HepG2 (cell line): Measurements from ENCODE around the gene ENTREP3. TPM values are rescaled to one million over a fixed set of nuclear protein-coding genes. Genes with fewer than 3 reads are reported as not detected.
A peak's percentile ranks its signal among the peaks of the same experiment; 100 is the strongest.

ENCODE experiments used
- ATAC-seq: fragments of 200-7000 bp; cut with Tn5 transposase; 3 replicates; pipeline ENCODE4 v1.9.1; 2020; ENCODE audit warnings: mild to moderate bottlenecking, moderate library complexity
- BruUV-seq: library from RNA; stranded (reverse); fragments of 400-500 nt; replicated peaks from 2 replicates; lab custom pipeline; 2021; lab: Mats Ljungman, UMichigan
- CTCF ChIA-PET: fragments of 300-600 bp; formaldehyde crosslinking; extraction: SDS; loops from one replicate; lab custom pipeline; 2021; ENCODE audit warnings: low total read pairs, inconsistent platforms, low intra/inter-chr PET ratio; lab: Yijun Ruan, JAX
- POLR2A ChIA-PET: fragments of 350-600 bp; sonication (Branson Sonifier 250); formaldehyde crosslinking; loops from one replicate; lab custom pipeline; 2020; ENCODE audit warnings: antibody characterized with exemption, inconsistent platforms; lab: Yijun Ruan, JAX
- DNase-seq: peaks from one replicate; pipeline ENCODE4 v3.0.0-alpha.2; 2015; ENCODE audit warnings: low spot score
- FAIRE-seq: peaks from 3 replicates; lab custom pipeline; 2011; peaks lifted over from hg19 to GRCh38; lab: Jason Lieb, UNC
- H2AFZ ChIP-seq: one replicate; pipeline ENCODE4 v1.6.1; 2011; ENCODE audit warnings: low read length, inconsistent platforms
- H3K27ac ChIP-seq: fragments of 300-600 bp; 3 replicates; pipeline ENCODE4 v1.8.0; 2011; ENCODE audit warnings: mixed run types, mild to moderate bottlenecking, mixed read lengths, low read length, inconsistent platforms; ENCODE audit not compliant: insufficient read depth; ENCODE audit errors: extremely low read length
- H3K27me3 ChIP-seq, 2 experiments: fragments of 200-600 bp in 1 of 2; 2 replicates in 1 of 2; 3 replicates in 1 of 2; pipeline versions ENCODE4 v1.6.0 to v1.8.0; 2011; ENCODE audit warnings: low read length in 2 of 2, mild to moderate bottlenecking in 2 of 2, moderate library complexity in 2 of 2, inconsistent platforms in 1 of 2; ENCODE audit not compliant: insufficient read depth in 2 of 2, control insufficient read depth in 1 of 2
- H3K36me3 ChIP-seq, 2 experiments: fragments of 200-600 bp in 1 of 2; replicated peaks in 1 of 2; 2 replicates in 1 of 2; 3 replicates in 1 of 2; pipeline versions ENCODE4 v1.5.1 to v1.8.0; 2011; ENCODE audit warnings: low read length in 2 of 2, inconsistent platforms in 1 of 2; ENCODE audit not compliant: insufficient read depth in 2 of 2, control insufficient read depth in 1 of 2
- H3K4me1 ChIP-seq: 2 replicates; pipeline ENCODE4 v1.5.1; 2012; ENCODE audit warnings: low read length, inconsistent platforms; ENCODE audit not compliant: insufficient read depth
- H3K4me2 ChIP-seq: 2 replicates; pipeline ENCODE4 v1.6.0; 2011; ENCODE audit warnings: low read depth, low read length, inconsistent platforms
- H3K4me3 ChIP-seq, 3 experiments: fragments of 200-600 bp in 1 of 3; sonication (generic), shearing (Covaris generic) in 1 of 3; replicated peaks in 1 of 3; 2 replicates each; pipeline ENCODE4 v1.5.1; 2011 to 2016; ENCODE audit warnings: low read length in 3 of 3, inconsistent platforms in 2 of 3, low read depth in 2 of 3, mild to moderate bottlenecking in 2 of 3, control low read depth in 1 of 3, mixed read lengths in 1 of 3; ENCODE audit not compliant: insufficient read depth in 1 of 3
- H3K79me2 ChIP-seq: one replicate; pipeline ENCODE4 v1.6.1; 2011; ENCODE audit warnings: low read length, inconsistent platforms; ENCODE audit not compliant: insufficient read depth
- H3K9ac ChIP-seq: 2 replicates; pipeline ENCODE4 v1.6.0; 2011; ENCODE audit warnings: mild to moderate bottlenecking, low read depth, low read length, inconsistent platforms; ENCODE audit not compliant: insufficient read depth
- H3K9me3 ChIP-seq: 2 replicates; pipeline ENCODE4 v1.5.1; 2012; ENCODE audit warnings: mild to moderate bottlenecking, low read length
- H4K20me1 ChIP-seq: 2 replicates; pipeline ENCODE4 v1.6.0; 2011; ENCODE audit warnings: inconsistent platforms, mild to moderate bottlenecking, low read length, moderate library complexity; ENCODE audit not compliant: insufficient read depth
- ARID3A ChIP-seq: IDR thresholded peaks from 2 replicates; pipeline ENCODE4 v1.6.1; 2012; ENCODE audit warnings: low read depth, low read length, improper control_type of control experiment
- ATAD3A ChIP-seq: sonication (generic); formaldehyde crosslinking; IDR thresholded peaks from 2 replicates; pipeline ENCODE4 v1.4.0; 2020; ENCODE audit warnings: missing genetic modification reagents
- CENPX ChIP-seq: sonication (generic); formaldehyde crosslinking; IDR thresholded peaks from 2 replicates; pipeline ENCODE4 v1.9.0; 2021; ENCODE audit warnings: mild to moderate bottlenecking, missing genetic modification reagents, moderate library complexity
- EED ChIP-seq: sonication (generic); formaldehyde crosslinking; IDR thresholded peaks from 2 replicates; pipeline ENCODE4 v1.5.0; 2020; ENCODE audit warnings: mild to moderate bottlenecking, missing genetic modification reagents
- GATAD1 ChIP-seq: IDR thresholded peaks from 2 replicates; pipeline ENCODE4 v1.6.1; 2016; ENCODE audit warnings: missing genetic modification reagents, missing compliant biosample characterization
- HMG20A ChIP-seq: IDR thresholded peaks from 2 replicates; pipeline ENCODE4 v1.6.1; 2016; ENCODE audit warnings: borderline replicate concordance
- HMG20B ChIP-seq: conservative IDR thresholded peaks from 2 replicates; pipeline ENCODE4 v1.6.1; 2016; ENCODE audit warnings: missing genetic modification reagents, missing compliant biosample characterization
- MIER2 ChIP-seq: IDR thresholded peaks from 2 replicates; pipeline ENCODE4 v1.6.1; 2016; ENCODE audit warnings: missing biosample characterization, missing genetic modification reagents
- MLXIP ChIP-seq: sonication (generic); formaldehyde crosslinking; IDR thresholded peaks from 2 replicates; pipeline ENCODE4 v1.9.0; 2021; ENCODE audit warnings: missing genetic modification reagents, borderline replicate concordance
- NFRKB ChIP-seq: fragments of 450-650 bp; IDR thresholded peaks from 2 replicates; pipeline ENCODE4 v1.6.1; 2017
- NR2F1 ChIP-seq, 2 experiments: fragments of 450-650 bp in 1 of 2; formaldehyde crosslinking in 1 of 2; IDR thresholded peaks; 2 replicates each; pipeline versions ENCODE4 v1.5.0 to v1.6.1; 2016 to 2020; ENCODE audit warnings: mild to moderate bottlenecking in 1 of 2, missing compliant biosample characterization in 1 of 2, missing genetic modification reagents in 1 of 2, moderate library complexity in 1 of 2
- PHF21A ChIP-seq: sonication (generic); formaldehyde crosslinking; IDR thresholded peaks from 2 replicates; pipeline ENCODE4 v1.5.0; 2020; ENCODE audit warnings: mild to moderate bottlenecking, missing genetic modification reagents
- SOX13 ChIP-seq, 3 experiments: fragments of 450-650 bp in 1 of 3; sonication (generic) in 1 of 3; formaldehyde crosslinking in 1 of 3; IDR thresholded peaks in 2 of 3; conservative IDR thresholded peaks in 1 of 3; 2 replicates each; pipeline versions ENCODE4 v1.5.0 to v1.6.1; 2016 to 2020; ENCODE audit warnings: antibody characterized with exemption in 1 of 3, mild to moderate bottlenecking in 1 of 3, missing compliant biosample characterization in 1 of 3, missing genetic modification reagents in 1 of 3, moderate library complexity in 1 of 3
- TCF7 ChIP-seq: sonication (generic); IDR thresholded peaks from 2 replicates; pipeline ENCODE4 v1.6.1; 2016; ENCODE audit warnings: antibody characterized with exemption, low read depth
- YEATS4 ChIP-seq: sonication (generic); formaldehyde crosslinking; IDR thresholded peaks from 2 replicates; pipeline ENCODE4 v1.4.0; 2020; ENCODE audit warnings: missing genetic modification reagents, borderline replicate concordance
- ZNF766 ChIP-seq: sonication (generic); formaldehyde crosslinking; IDR thresholded peaks from 2 replicates; pipeline ENCODE4 v1.5.0; 2020; ENCODE audit warnings: missing genetic modification reagents, borderline replicate concordance
- WGBS: methylation state at CpG from one replicate; pipeline ENCODE4 v1.1.6; 2017; ENCODE audit warnings: low lambda C conversion rate; 5-methylcytosine and 5-hydroxymethylcytosine counted together
- in situ Hi-C: cut with HindIII; loops from 2 replicates; pipeline ENCODE4 v1.10.0; 2017; ENCODE audit warnings: low pct_unique_long_range_greater_than_20kb; ENCODE audit not compliant: extremely low pct_ligation_motif_present
- intact Hi-C: fragments of 100-400 bp; cut with micrococcal nuclease; formaldehyde crosslinking; loops from one replicate; pipeline ENCODE4 v1.10.0; 2022; ENCODE audit not compliant: unreplicated experiment
- polyA plus RNA-seq, 8 experiments: library from polyadenylated mRNA; depleted of rRNA in 3 of 8; stranded (reverse) in 7 of 8; unstranded in 1 of 8; fragments of >200 nt; fragmentation: Illumina TruSeq in 4 of 8; extraction: Trizol in 4 of 8; gene quantifications; 2 replicates each; pipeline versions ENCODE4 v1.2.1 to v1.2.3, GENCODE V29; 2011 to 2016; ENCODE audit warnings: low read depth in 4 of 8, missing spikeins in 1 of 8, mixed read lengths in 1 of 8; ENCODE audit not compliant: insufficient read depth in 1 of 8
- total RNA-seq, 5 experiments: library from RNA; depleted of rRNA; stranded (reverse); fragments of >200 nt; fragmentation: Illumina TruSeq; extraction: Trizol; gene quantifications; 2 replicates each; pipeline ENCODE4 v1.2.3, GENCODE V29; 2016; ENCODE audit warnings: low read depth in 1 of 5
- TF ChIP-seq, protein P1 (sequence below): sonication (generic); formaldehyde crosslinking; conservative IDR thresholded peaks from 2 replicates; pipeline ENCODE4 v1.8.0; 2022; ENCODE audit warnings: low read depth, missing genetic modification reagents

The ENTREP3 gene
- total and polyA plus RNA-seq, 2 of the 13 experiments (the other 11 are each of a cell fraction or from before 2014, with no cell fraction given), result 4.1 to 9.9 TPM

- 0% methylated on average over 11 of the region's 64 CpGs for WGBS
- Histone ChIP-seq H4K20me1 (no peaks in the 10 kb centered on the region), H3K4me2 (peak within 1 kb of the TSS; percentile 100), H3K4me1 (peaks cover 29% of the 10 kb centered on the region), H3K4me3 (peak within 1 kb of the TSS; percentile 96 to 99 (median 98)), H3K9ac (peak within 1 kb of the TSS; percentile 100), H2AFZ (peak within 1 kb of the TSS; percentile 92), H3K9me3 (no peaks in the 10 kb centered on the region), H3K36me3 (peaks cover 3 to 5% of the 10 kb centered on the region in 2 experiments; a peak in 3 of 5 replicates), H3K27ac (peak within 1 kb of the TSS; percentile 98), H3K27me3 (peaks cover 0 to 9% of the 10 kb centered on the region in 2 experiments; a peak in 1 of 5 replicates), H3K79me2 (peaks cover 13% of the 10 kb centered on the region)
- ATAC-seq, result peak; percentile 86
- CTCF ChIA-PET, result interaction anchor here (2.4 kb wide), 1 partner anchor 383 kb away, joined by 13 read pairs; no protein-coding TSS in a partner anchor
- intact Hi-C loops (loop anchor here (5.0 to 10.0 kb wide), 2 partner anchors 96 to 114 kb away; partner anchors contain the start of genes FDPS, PKLR and RUSC1), in situ Hi-C loops (loop anchor here (10.0 kb wide), 1 partner anchor 386 kb away; no protein-coding TSS in a partner anchor)
- FAIRE-seq, result no peak
- peak; percentile 78 for DNase-seq
- no TSS peak for BruUV-seq
- POLR2A ChIA-PET, result interaction anchor here (0.7 to 3.5 kb wide), 7 partner anchors 15 to 99 kb away, joined by 3 to 19 read pairs (median 3); partner anchors contain the start of genes FDPS and SCAMP3
- TF ChIP-seq NFRKB, result no peak; the same call in 1 of the 2 replicates
- no peak for TF ChIP-seq TCF7
- peak; percentile 62 for TF ChIP-seq YEATS4
- no peak for TF ChIP-seq HMG20A
- TF ChIP-seq MLXIP (CRISPR knock-in tag), result no peak
- no peak for TF ChIP-seq ATAD3A (CRISPR knock-in tag)
- TF ChIP-seq ZNF766 (CRISPR knock-in tag), result no peak
- TF ChIP-seq CENPX (CRISPR knock-in tag), result no peak
- no peak for TF ChIP-seq SOX13 (IDR thresholded peaks at IDR 0.05)
- TF ChIP-seq SOX13 (CRISPR knock-in tag; conservative IDR thresholded peaks at IDR 0.05 in 1 of 2, IDR thresholded peaks at IDR 0.05 in 1 of 2), result no peak
- TF ChIP-seq GATAD1, result peak; percentile 94
- no peak for TF ChIP-seq PHF21A
- no peak; a peak in 1 of 4 replicates for TF ChIP-seq NR2F1 (CRISPR knock-in tag; IDR thresholded peaks at IDR 0.05)
- TF ChIP-seq ARID3A, result no peak
- no peak for TF ChIP-seq MIER2 (CRISPR knock-in tag)
- peak; percentile 36; the same call in 1 of the 2 replicates for TF ChIP-seq EED (CRISPR knock-in tag)
- TF ChIP-seq, protein P1, sequence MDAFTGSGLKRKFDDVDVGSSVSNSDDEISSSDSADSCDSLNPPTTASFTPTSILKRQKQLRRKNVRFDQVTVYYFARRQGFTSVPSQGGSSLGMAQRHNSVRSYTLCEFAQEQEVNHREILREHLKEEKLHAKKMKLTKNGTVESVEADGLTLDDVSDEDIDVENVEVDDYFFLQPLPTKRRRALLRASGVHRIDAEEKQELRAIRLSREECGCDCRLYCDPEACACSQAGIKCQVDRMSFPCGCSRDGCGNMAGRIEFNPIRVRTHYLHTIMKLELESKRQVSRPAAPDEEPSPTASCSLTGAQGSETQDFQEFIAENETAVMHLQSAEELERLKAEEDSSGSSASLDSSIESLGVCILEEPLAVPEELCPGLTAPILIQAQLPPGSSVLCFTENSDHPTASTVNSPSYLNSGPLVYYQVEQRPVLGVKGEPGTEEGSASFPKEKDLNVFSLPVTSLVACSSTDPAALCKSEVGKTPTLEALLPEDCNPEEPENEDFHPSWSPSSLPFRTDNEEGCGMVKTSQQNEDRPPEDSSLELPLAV (CRISPR knock-in tag), result no peak
- no peak for TF ChIP-seq HMG20B (CRISPR knock-in tag)
These were observed 46.6 kb downstream of the ENTREP3 start, which contains the start of gene MTX1 for GRCh38 chr1:155208541-155209311. MTX1 (plus strand) TSS chr1:155208695; CDS start chr1:155208805, 110 bp downstream.
